Middle frontal gyrus (tissue), 1 donor: Measurements from ENCODE around the gene MFGE8.
"Not testable (repeated sequence)": the region's sequence is repeated elsewhere in the genome, so short reads cannot be mapped to it uniquely, and the experiment has no call there.

ENCODE experiments used
- DNase-seq: peaks from one replicate; pipeline ENCODE4 v3.0.0-alpha.2; 2015; ENCODE audit warnings: low spot score; ENCODE audit errors: extremely low spot score

The MFGE8 gene

GRCh38 chr15:88913017-88913849 is at the start of gene MFGE8:
Gene MFGE8, minus strand, starts transcription at chr15:88913379. Its CDS starts 60 bp downstream, at chr15:88913319.
- no peak for DNase-seq

GRCh38 chr15:88959445-88959844 is 46.3 kb upstream of the MFGE8 start:
- no peak for DNase-seq

GRCh38 chr15:88956906-88957305 is 43.7 kb upstream of the MFGE8 start:
- no peak for DNase-seq

- no peak for DNase-seq
Measured at GRCh38 chr15:88956263-88956662, 43.1 kb upstream of the MFGE8 start.

- DNase-seq = peak; percentile 27
Measured at GRCh38 chr15:88954431-88955277, 41.5 kb upstream of the MFGE8 start.

GRCh38 chr15:88950600-88951160 is 37.5 kb upstream of the MFGE8 start:
- no peak for DNase-seq

GRCh38 chr15:88949734-88950400 is 36.7 kb upstream of the MFGE8 start:
- DNase-seq = no peak

- no peak for DNase-seq
Measured at GRCh38 chr15:88940110-88940675, 27.0 kb upstream of the MFGE8 start.

- no peak for DNase-seq
Measured at GRCh38 chr15:88939486-88939806, 26.3 kb upstream of the MFGE8 start.

- DNase-seq = no peak
Measured at GRCh38 chr15:88938802-88939485, 25.8 kb upstream of the MFGE8 start.

- DNase-seq = not testable (repeated sequence)
Measured at GRCh38 chr15:88934449-88934848, 21.3 kb upstream of the MFGE8 start.

GRCh38 chr15:88932875-88933330 is 19.7 kb upstream of the MFGE8 start:
- DNase-seq = no peak

- peak; percentile 26 for DNase-seq
Measured at GRCh38 chr15:88932271-88932874, 19.2 kb upstream of the MFGE8 start.

GRCh38 chr15:88930579-88930978 is 17.4 kb upstream of the MFGE8 start:
- no peak for DNase-seq

GRCh38 chr15:88929358-88930098 is 16.3 kb upstream of the MFGE8 start:
- not testable (repeated sequence) for DNase-seq

- not testable (repeated sequence) for DNase-seq
Measured at GRCh38 chr15:88928192-88928591, 15.0 kb upstream of the MFGE8 start.

- not testable (repeated sequence) for DNase-seq
Measured at GRCh38 chr15:88925648-88926047, 12.5 kb upstream of the MFGE8 start.

- DNase-seq = not testable (repeated sequence)
Measured at GRCh38 chr15:88920892-88921435, 7.8 kb upstream of the MFGE8 start.
